NCI-H2081 treated with DMSO at 0.1 percent for 48 hours (cell line): ENCODE results near the gene C1QTNF7.

ENCODE experiments used
- DNase-seq: peaks from one replicate; lab custom pipeline; 2025; lab: John Stamatoyannopoulos, UW

Gene C1QTNF7

GRCh38 chr4:15427701-15428100 lies at the start of gene C1QTNF7:
TSS of gene C1QTNF7 (plus strand) at chr4:15428033. CDS start at chr4:15435744, 7,711 bp downstream.
- DNase-seq: no peak

- no peak for DNase-seq
Observed at GRCh38 chr4:15378062-15378461, 49.8 kb upstream of the C1QTNF7 start.

- no peak for DNase-seq
Observed at GRCh38 chr4:15378493-15378892, 49.3 kb upstream of the C1QTNF7 start.

DNA sequence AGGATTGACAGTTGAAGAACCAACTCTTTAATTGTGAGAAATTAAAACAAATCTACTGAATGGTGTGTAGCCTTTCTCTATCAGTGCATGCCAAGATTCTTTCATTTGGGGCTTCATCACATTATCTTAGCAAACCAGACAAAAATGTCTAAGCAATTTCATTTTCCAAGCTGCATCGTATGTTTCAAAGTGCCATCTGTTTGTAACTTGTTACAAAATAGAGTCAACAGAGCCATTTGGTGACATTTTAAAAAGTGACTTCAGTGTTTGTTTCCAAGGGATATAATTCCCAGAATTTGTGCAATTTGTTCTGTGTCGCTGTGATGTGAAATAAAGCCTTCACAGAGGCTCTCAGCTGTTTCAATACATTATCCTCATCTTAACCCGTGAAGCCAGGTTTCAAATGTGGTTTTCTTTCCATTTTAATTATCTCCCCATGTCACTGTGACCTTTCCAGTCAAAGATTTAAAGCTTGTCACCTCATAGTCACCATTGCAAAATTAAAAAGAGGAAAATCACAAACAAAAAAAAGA lies 46.0 kb upstream of the C1QTNF7 start:
- DNase-seq: no peak

GRCh38 chr4:15382669-15383273 lies 45.1 kb upstream of the C1QTNF7 start:
- DNase-seq: no peak

GRCh38 chr4:15385515-15385914 lies 42.3 kb upstream of the C1QTNF7 start:
- no peak for DNase-seq

DNA sequence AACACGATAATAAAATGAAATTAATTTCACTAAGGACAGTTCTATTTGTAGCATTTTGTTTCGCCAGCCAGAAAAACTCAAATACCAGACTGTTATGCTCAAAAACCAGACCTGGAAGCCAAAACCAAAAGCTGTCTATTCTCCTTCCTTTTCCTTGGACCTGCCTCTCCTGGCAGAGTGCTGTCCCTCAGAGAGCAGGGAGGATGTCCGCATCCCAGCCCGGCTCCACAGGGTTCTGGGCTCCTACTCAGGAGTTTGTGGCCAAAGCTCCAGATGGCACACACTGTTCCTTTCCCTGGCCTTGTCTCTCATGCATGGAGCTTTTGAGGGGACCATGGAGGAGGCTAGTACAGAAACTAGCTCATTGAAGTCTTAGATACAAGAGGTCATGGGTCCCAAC lies 41.9 kb upstream of the C1QTNF7 start:
- no peak for DNase-seq

- DNase-seq: no peak
Observed at GRCh38 chr4:15390494-15390893, 37.3 kb upstream of the C1QTNF7 start.

- DNase-seq: no peak
Observed at GRCh38 chr4:15392053-15392805, 35.6 kb upstream of the C1QTNF7 start.

DNA sequence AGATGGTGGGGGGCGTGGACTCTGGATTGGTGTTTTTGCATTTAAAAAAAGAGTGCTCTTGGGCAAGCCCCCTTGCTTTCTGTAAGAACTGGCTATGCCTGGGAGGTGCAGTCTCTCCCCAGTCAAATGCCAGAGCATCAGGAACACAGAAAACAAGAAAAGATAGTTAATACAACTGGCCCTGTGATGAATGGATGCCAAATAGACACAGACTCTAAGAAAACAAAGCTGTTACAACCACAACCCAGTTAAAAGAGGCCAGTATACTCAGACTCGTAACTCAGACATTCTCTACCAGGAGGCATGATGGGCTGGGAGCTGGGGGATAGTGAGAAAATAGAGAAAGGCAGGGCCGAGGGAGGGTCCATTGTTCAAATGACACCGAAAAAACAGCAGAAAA lies 32.5 kb upstream of the C1QTNF7 start:
- no peak for DNase-seq

DNA sequence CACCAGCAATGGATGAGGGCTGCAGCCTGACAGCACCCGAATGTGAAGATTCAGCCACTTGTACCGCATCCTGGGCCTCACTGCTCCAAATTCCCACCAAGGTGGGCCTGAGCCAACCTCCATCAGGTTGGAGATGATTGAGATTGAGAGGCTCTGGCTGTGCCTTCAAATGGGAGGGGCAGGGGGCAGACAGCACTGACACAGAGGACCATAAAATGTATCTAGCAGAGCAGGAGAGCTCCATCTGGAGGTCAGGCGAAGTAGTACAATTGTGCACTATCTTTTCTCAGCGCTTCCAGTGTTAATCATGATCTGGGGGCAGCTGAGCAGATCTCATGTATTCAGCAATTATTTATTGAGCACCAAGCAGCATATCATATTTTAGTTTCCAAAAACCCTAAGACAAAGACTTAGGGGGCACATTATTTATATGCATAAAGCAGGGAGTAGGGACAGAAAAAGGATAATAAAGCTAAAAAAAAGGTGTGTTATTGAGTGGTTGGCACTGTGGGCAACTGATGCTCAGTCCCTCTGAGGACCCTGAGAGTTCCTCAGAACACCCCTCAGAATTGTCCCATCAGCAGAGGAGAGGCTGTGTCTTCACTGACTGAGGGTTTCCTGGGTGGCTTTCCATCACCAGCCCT lies 31.6 kb upstream of the C1QTNF7 start:
- peak; percentile 3 for DNase-seq

GRCh38 chr4:15398001-15398400 lies 29.8 kb upstream of the C1QTNF7 start:
- no peak for DNase-seq

DNA sequence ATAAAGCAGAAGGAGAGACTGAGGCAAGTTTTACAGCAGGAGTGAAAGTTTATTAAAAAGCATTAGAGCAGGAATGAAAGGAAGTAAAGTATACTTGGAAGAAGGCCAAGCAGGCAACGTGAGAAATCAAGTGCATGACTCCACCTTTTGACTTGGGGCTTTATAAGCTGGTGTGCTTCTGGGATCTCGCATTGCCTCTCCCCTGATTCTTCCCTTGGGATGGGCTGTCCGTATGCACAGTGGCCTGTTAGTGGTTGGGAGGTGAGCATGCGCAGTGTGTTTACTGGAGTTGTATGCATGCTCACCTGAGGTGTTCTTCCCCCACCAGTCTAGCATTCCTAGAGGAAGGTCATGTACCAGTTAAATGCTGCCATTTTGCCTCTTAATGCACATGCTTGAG lies 29.1 kb upstream of the C1QTNF7 start:
- no peak for DNase-seq

DNA sequence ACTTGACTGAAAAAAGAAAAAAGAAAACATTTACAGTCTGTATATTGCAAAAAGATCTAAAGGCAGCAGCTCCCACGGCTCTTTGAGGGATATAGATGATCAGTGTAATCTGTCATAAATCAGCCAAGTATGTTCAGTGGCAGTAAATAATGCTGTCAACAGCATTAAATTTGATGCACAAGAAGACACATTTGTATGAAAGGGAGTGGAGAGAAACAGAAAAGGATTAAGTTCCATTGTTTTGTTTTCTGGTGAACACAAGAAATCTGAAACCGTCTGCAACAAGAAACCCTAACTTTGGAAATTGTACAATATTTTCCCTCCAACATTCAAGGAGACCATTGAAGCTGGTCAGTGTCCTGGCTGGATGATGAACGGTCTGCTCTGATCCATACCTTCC lies 27.6 kb upstream of the C1QTNF7 start:
- DNase-seq: no peak

GRCh38 chr4:15400981-15401671 lies 26.7 kb upstream of the C1QTNF7 start:
- no peak for DNase-seq

GRCh38 chr4:15402146-15402545 lies 25.7 kb upstream of the C1QTNF7 start:
- no peak for DNase-seq

GRCh38 chr4:15402974-15403373 lies 24.9 kb upstream of the C1QTNF7 start:
- DNase-seq: no peak

DNA sequence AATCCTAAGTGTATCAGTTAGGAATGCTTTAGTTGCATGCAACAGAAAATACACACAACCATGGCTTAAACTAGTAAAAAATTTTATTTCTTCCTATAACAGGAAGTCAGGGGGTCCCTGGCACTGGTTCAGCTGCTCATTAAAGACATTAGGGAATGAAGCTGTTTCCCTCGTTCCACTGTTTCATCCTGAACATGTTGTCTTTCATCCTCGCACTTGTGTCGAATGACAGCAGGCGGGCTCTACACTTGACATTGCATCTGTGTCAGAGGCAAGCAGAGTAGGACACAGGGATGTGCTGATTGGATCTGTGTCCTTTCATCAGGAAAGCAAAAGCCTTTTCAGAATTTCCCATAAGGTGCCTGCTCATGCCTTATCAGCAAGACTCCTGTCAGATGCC lies 22.8 kb upstream of the C1QTNF7 start:
- no peak for DNase-seq

GRCh38 chr4:15410750-15411149 lies 17.1 kb upstream of the C1QTNF7 start:
- no peak for DNase-seq

GRCh38 chr4:15412461-15412860 lies 15.4 kb upstream of the C1QTNF7 start:
- no peak for DNase-seq

GRCh38 chr4:15413010-15413622 lies 14.7 kb upstream of the C1QTNF7 start:
- no peak for DNase-seq

DNA sequence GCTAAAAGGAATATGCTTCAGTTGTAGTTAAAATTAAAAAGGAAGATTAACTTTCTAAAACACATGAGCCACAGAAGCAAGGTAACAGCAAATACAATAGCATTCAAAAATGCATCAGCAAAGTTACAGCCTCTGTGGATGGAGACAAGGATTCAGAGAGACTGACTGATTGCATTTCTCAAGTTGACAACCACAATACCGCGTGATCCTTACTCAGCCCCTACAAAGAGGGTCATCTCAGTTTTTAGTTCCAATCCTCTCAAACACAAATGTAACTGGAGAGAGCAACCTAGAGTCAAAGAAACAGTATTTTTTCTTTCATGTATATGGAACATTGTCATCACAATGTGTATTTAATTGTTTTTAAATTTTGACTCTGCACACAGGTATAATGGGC lies 14.2 kb upstream of the C1QTNF7 start:
- DNase-seq: no peak
